HepG2 (cell line): ENCODE results near the gene LHFPL2. TPM values are rescaled to one million over a fixed set of nuclear protein-coding genes. Genes with fewer than 3 reads are reported as not detected.

Experiments used
- ATAC-seq: fragments of 200-7000 bp; cut with Tn5 transposase; 3 replicates; pipeline ENCODE4 v1.9.1; 2020; ENCODE audit warnings: mild to moderate bottlenecking, moderate library complexity
- BruUV-seq: library from RNA; stranded (reverse); fragments of 400-500 nt; replicated peaks from 2 replicates; lab custom pipeline; 2021; lab: Mats Ljungman, UMichigan
- CTCF ChIA-PET: fragments of 300-600 bp; formaldehyde crosslinking; extraction: SDS; loops from one replicate; lab custom pipeline; 2021; ENCODE audit warnings: low total read pairs, inconsistent platforms, low intra/inter-chr PET ratio; lab: Yijun Ruan, JAX
- POLR2A ChIA-PET: fragments of 350-600 bp; sonication (Branson Sonifier 250); formaldehyde crosslinking; loops from one replicate; lab custom pipeline; 2020; ENCODE audit warnings: antibody characterized with exemption, inconsistent platforms; lab: Yijun Ruan, JAX
- DNase-seq: peaks from one replicate; pipeline ENCODE4 v3.0.0-alpha.2; 2015; ENCODE audit warnings: low spot score
- FAIRE-seq: peaks from 3 replicates; lab custom pipeline; 2011; peaks lifted over from hg19 to GRCh38; lab: Jason Lieb, UNC
- H2AFZ ChIP-seq: one replicate; pipeline ENCODE4 v1.6.1; 2011; ENCODE audit warnings: low read length, inconsistent platforms
- H3K27ac ChIP-seq: fragments of 300-600 bp; 3 replicates; pipeline ENCODE4 v1.8.0; 2011; ENCODE audit warnings: mixed run types, mild to moderate bottlenecking, mixed read lengths, low read length, inconsistent platforms; ENCODE audit not compliant: insufficient read depth; ENCODE audit errors: extremely low read length
- H3K27me3 ChIP-seq, 2 experiments: fragments of 200-600 bp in 1 of 2; 2 replicates in 1 of 2; 3 replicates in 1 of 2; pipeline versions ENCODE4 v1.6.0 to v1.8.0; 2011; ENCODE audit warnings: low read length in 2 of 2, mild to moderate bottlenecking in 2 of 2, moderate library complexity in 2 of 2, inconsistent platforms in 1 of 2; ENCODE audit not compliant: insufficient read depth in 2 of 2, control insufficient read depth in 1 of 2
- H3K36me3 ChIP-seq, 2 experiments: fragments of 200-600 bp in 1 of 2; replicated peaks in 1 of 2; 2 replicates in 1 of 2; 3 replicates in 1 of 2; pipeline versions ENCODE4 v1.5.1 to v1.8.0; 2011; ENCODE audit warnings: low read length in 2 of 2, inconsistent platforms in 1 of 2; ENCODE audit not compliant: insufficient read depth in 2 of 2, control insufficient read depth in 1 of 2
- H3K4me1 ChIP-seq: 2 replicates; pipeline ENCODE4 v1.5.1; 2012; ENCODE audit warnings: low read length, inconsistent platforms; ENCODE audit not compliant: insufficient read depth
- H3K4me2 ChIP-seq: 2 replicates; pipeline ENCODE4 v1.6.0; 2011; ENCODE audit warnings: low read depth, low read length, inconsistent platforms
- H3K4me3 ChIP-seq, 3 experiments: fragments of 200-600 bp in 1 of 3; sonication (generic), shearing (Covaris generic) in 1 of 3; replicated peaks in 1 of 3; 2 replicates each; pipeline ENCODE4 v1.5.1; 2011 to 2016; ENCODE audit warnings: low read length in 3 of 3, inconsistent platforms in 2 of 3, low read depth in 2 of 3, mild to moderate bottlenecking in 2 of 3, control low read depth in 1 of 3, mixed read lengths in 1 of 3; ENCODE audit not compliant: insufficient read depth in 1 of 3
- H3K79me2 ChIP-seq: one replicate; pipeline ENCODE4 v1.6.1; 2011; ENCODE audit warnings: low read length, inconsistent platforms; ENCODE audit not compliant: insufficient read depth
- H3K9ac ChIP-seq: 2 replicates; pipeline ENCODE4 v1.6.0; 2011; ENCODE audit warnings: mild to moderate bottlenecking, low read depth, low read length, inconsistent platforms; ENCODE audit not compliant: insufficient read depth
- H3K9me3 ChIP-seq: 2 replicates; pipeline ENCODE4 v1.5.1; 2012; ENCODE audit warnings: mild to moderate bottlenecking, low read length
- H4K20me1 ChIP-seq: 2 replicates; pipeline ENCODE4 v1.6.0; 2011; ENCODE audit warnings: inconsistent platforms, mild to moderate bottlenecking, low read length, moderate library complexity; ENCODE audit not compliant: insufficient read depth
- ARID3A ChIP-seq: IDR thresholded peaks from 2 replicates; pipeline ENCODE4 v1.6.1; 2012; ENCODE audit warnings: low read depth, low read length, improper control_type of control experiment
- ELF3 ChIP-seq: IDR thresholded peaks from 2 replicates; pipeline ENCODE4 v1.6.1; 2016; ENCODE audit warnings: missing genetic modification reagents, missing compliant biosample characterization
- GFI1 ChIP-seq: sonication (generic); formaldehyde crosslinking; IDR thresholded peaks from 2 replicates; pipeline ENCODE4 v1.5.0; 2020; ENCODE audit warnings: missing genetic modification reagents, mild to moderate bottlenecking, borderline replicate concordance
- HNRNPL ChIP-seq: fragments of 200-400 bp; formaldehyde crosslinking; IDR thresholded peaks from 2 replicates; pipeline ENCODE4 v1.6.1; 2017; ENCODE audit warnings: mild to moderate bottlenecking, low read depth, low read length
- MTA1 ChIP-seq: sonication (generic); formaldehyde crosslinking; IDR thresholded peaks from 2 replicates; pipeline ENCODE4 v1.4.0; 2020; ENCODE audit warnings: missing genetic modification reagents, mild to moderate bottlenecking, borderline replicate concordance
- NR2F6 ChIP-seq, 2 experiments: IDR thresholded peaks; 2 replicates each; pipeline ENCODE4 v1.6.1; 2016; ENCODE audit warnings: antibody characterized with exemption in 1 of 2, mild to moderate bottlenecking in 1 of 2
- POLR2A ChIP-seq, 2 experiments: IDR thresholded peaks; 2 replicates each; pipeline ENCODE4 v1.6.1; 2011; ENCODE audit warnings: low read depth in 2 of 2, low read length in 2 of 2, mild to moderate bottlenecking in 1 of 2, moderate library complexity in 1 of 2; ENCODE audit not compliant: insufficient read depth in 1 of 2
- RARG ChIP-seq: sonication (generic); formaldehyde crosslinking; IDR thresholded peaks from 2 replicates; pipeline ENCODE4 v1.4.0; 2020; ENCODE audit warnings: low read depth, mild to moderate bottlenecking, missing genetic modification reagents
- RXRB ChIP-seq: IDR thresholded peaks from 2 replicates; pipeline ENCODE4 v1.6.1; 2016; ENCODE audit warnings: borderline replicate concordance, missing genetic modification reagents, missing compliant biosample characterization
- SNAPC2 ChIP-seq: sonication (generic); formaldehyde crosslinking; IDR thresholded peaks from 2 replicates; pipeline ENCODE4 v1.8.1; 2022; ENCODE audit warnings: mild to moderate bottlenecking, missing genetic modification reagents
- THYN1 ChIP-seq: sonication (generic); formaldehyde crosslinking; IDR thresholded peaks from 2 replicates; pipeline ENCODE4 v1.8.1; 2023; ENCODE audit warnings: low read depth, mild to moderate bottlenecking, moderate library complexity, missing genetic modification reagents, borderline replicate concordance
- ZNF232 ChIP-seq: sonication (generic); formaldehyde crosslinking; IDR thresholded peaks from 2 replicates; pipeline ENCODE4 v1.4.0; 2020; ENCODE audit warnings: missing genetic modification reagents, borderline replicate concordance
- ZNF460 ChIP-seq: sonication (generic); formaldehyde crosslinking; IDR thresholded peaks from 2 replicates; pipeline ENCODE4 v1.5.1; 2020; ENCODE audit warnings: missing genetic modification reagents, mild to moderate bottlenecking, borderline replicate concordance
- ZNF598 ChIP-seq: sonication (generic); formaldehyde crosslinking; IDR thresholded peaks from 2 replicates; pipeline ENCODE4 v1.5.1; 2020; ENCODE audit warnings: mild to moderate bottlenecking, missing genetic modification reagents, borderline replicate concordance
- WGBS: methylation state at CpG from one replicate; pipeline ENCODE4 v1.1.6; 2017; ENCODE audit warnings: low lambda C conversion rate; 5-methylcytosine and 5-hydroxymethylcytosine counted together
- in situ Hi-C: cut with HindIII; loops from 2 replicates; pipeline ENCODE4 v1.10.0; 2017; ENCODE audit warnings: low pct_unique_long_range_greater_than_20kb; ENCODE audit not compliant: extremely low pct_ligation_motif_present
- intact Hi-C: fragments of 100-400 bp; cut with micrococcal nuclease; formaldehyde crosslinking; loops from one replicate; pipeline ENCODE4 v1.10.0; 2022; ENCODE audit not compliant: unreplicated experiment
- polyA plus RNA-seq, 8 experiments: library from polyadenylated mRNA; depleted of rRNA in 3 of 8; stranded (reverse) in 7 of 8; unstranded in 1 of 8; fragments of >200 nt; fragmentation: Illumina TruSeq in 4 of 8; extraction: Trizol in 4 of 8; gene quantifications; 2 replicates each; pipeline versions ENCODE4 v1.2.1 to v1.2.3, GENCODE V29; 2011 to 2016; ENCODE audit warnings: low read depth in 4 of 8, missing spikeins in 1 of 8, mixed read lengths in 1 of 8; ENCODE audit not compliant: insufficient read depth in 1 of 8
- total RNA-seq, 5 experiments: library from RNA; depleted of rRNA; stranded (reverse); fragments of >200 nt; fragmentation: Illumina TruSeq; extraction: Trizol; gene quantifications; 2 replicates each; pipeline ENCODE4 v1.2.3, GENCODE V29; 2016; ENCODE audit warnings: low read depth in 1 of 5
- TF ChIP-seq, protein P1 (sequence below): sonication (generic); formaldehyde crosslinking; IDR thresholded peaks from 2 replicates; pipeline ENCODE4 v1.8.1; 2022; ENCODE audit warnings: low read depth, mild to moderate bottlenecking, missing genetic modification reagents

LHFPL2 gene
- total and polyA plus RNA-seq, 2 of the 13 experiments (the other 11 are each of a cell fraction or from before 2014, with no cell fraction given): 6.0 to 20.0 TPM

DNA sequence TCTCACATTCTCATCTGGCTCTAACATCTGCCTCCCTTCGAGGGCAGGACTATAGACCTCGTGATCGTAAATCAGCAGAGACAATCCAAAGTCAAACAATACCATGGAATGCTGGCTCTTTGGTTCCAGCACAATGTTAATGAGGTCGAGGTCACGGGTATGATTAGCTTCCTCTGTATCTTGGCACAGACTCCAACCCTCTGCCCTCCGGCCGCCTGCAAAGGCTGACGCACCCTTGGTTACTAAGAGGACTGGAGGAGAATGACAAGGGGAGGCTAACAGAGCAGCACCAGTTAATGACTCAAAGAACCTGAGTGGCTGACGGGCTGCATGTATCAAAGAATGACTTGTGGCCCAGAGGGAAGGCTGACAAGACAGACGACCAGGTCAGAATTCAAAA, 10.1 kb downstream of the LHFPL2 start:
- intact Hi-C loops (no loop called here), in situ Hi-C loops (no loop called here)
- H3K27ac ChIP-seq: peak overlapping the region; percentile 27
- POLR2A ChIA-PET: interaction anchor here (1.9 kb wide), 1 partner anchor 9 kb away, joined by 5 read pairs; the partner anchor contains the start of gene LHFPL2
- FAIRE-seq (no peak), DNase-seq (peak; percentile 56), ATAC-seq (peak; percentile 34)
- H3K4me1 ChIP-seq: peaks cover 57% of the 10 kb centered on the region
- H3K27me3 ChIP-seq: no peaks in the 10 kb centered on the region
- H3K9me3 ChIP-seq: no peaks in the 10 kb centered on the region
- no peak overlapping the region for H2AFZ ChIP-seq
- H3K9ac ChIP-seq: no peak overlapping the region
- CTCF ChIA-PET: no interaction called here
- no TSS peak for BruUV-seq
- H4K20me1 ChIP-seq: no peaks in the 10 kb centered on the region
- H3K4me3 ChIP-seq: no peak overlapping the region
- 74% methylated on average over 10 of the region's 10 CpGs for WGBS
- H3K36me3 ChIP-seq: peaks cover 2 to 5% of the 10 kb centered on the region in 2 experiments; a peak in 2 of 5 replicates
- 0 out of 2 replicates have a peak overlapping the region, but pooled peaks have one; percentile 16 for H3K4me2 ChIP-seq
- peaks cover 76% of the 10 kb centered on the region for H3K79me2 ChIP-seq
- TF ChIP-seq RARG (CRISPR knock-in tag): no peak
- no peak for TF ChIP-seq THYN1
- TF ChIP-seq MTA1: no peak
- TF ChIP-seq SNAPC2: no peak
- no peak for TF ChIP-seq POLR2A (IDR thresholded peaks at IDR 0.05; ENCODE audit: insufficient read depth in 1 of 2, low read depth in 2 of 2, low read length in 2 of 2)
- TF ChIP-seq ZNF232: no peak
- TF ChIP-seq ZNF460 (CRISPR knock-in tag): no peak
- TF ChIP-seq, protein P1, sequence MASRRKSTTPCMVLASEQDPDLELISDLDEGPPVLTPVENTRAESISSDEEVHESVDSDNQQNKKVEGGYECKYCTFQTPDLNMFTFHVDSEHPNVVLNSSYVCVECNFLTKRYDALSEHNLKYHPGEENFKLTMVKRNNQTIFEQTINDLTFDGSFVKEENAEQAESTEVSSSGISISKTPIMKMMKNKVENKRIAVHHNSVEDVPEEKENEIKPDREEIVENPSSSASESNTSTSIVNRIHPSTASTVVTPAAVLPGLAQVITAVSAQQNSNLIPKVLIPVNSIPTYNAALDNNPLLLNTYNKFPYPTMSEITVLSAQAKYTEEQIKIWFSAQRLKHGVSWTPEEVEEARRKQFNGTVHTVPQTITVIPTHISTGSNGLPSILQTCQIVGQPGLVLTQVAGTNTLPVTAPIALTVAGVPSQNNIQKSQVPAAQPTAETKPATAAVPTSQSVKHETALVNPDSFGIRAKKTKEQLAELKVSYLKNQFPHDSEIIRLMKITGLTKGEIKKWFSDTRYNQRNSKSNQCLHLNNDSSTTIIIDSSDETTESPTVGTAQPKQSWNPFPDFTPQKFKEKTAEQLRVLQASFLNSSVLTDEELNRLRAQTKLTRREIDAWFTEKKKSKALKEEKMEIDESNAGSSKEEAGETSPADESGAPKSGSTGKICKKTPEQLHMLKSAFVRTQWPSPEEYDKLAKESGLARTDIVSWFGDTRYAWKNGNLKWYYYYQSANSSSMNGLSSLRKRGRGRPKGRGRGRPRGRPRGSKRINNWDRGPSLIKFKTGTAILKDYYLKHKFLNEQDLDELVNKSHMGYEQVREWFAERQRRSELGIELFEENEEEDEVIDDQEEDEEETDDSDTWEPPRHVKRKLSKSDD (CRISPR knock-in tag): no peak
- TF ChIP-seq RXRB (CRISPR knock-in tag): no peak
- no peak for TF ChIP-seq ZNF598 (CRISPR knock-in tag)
- TF ChIP-seq HNRNPL: no peak
- no peak; the same call in 1 of the 2 replicates for TF ChIP-seq ARID3A
- no peak for TF ChIP-seq GFI1
- TF ChIP-seq ELF3: no peak
- 0 out of 2 replicates have a peak, but pooled peaks have one; percentile 31 for TF ChIP-seq NR2F6 (IDR thresholded peaks at IDR 0.05)
- TF ChIP-seq NR2F6 (CRISPR knock-in tag; IDR thresholded peaks at IDR 0.05): 0 out of 2 replicates have a peak, but pooled peaks have one; percentile 40
